Hair follicle dermal papilla cell (primary cell): Measurements from ENCODE around the gene NSD2. TPM values are rescaled to one million over a fixed set of nuclear protein-coding genes. Genes with fewer than 3 reads are reported as not detected.

Experiments
- small RNA-seq: library from RNA; depleted of rRNA; stranded (forward); fragments of <200 nt; gene quantifications from one replicate; pipeline ENCODE3, GENCODE V24; 2012
- total RNA-seq: library from RNA; depleted of rRNA; stranded (reverse); fragments of >200 nt; gene quantifications from 2 replicates; pipeline ENCODE4 v1.2.3, GENCODE V29; 2012

NSD2 gene
- 84.3 and 86.0 TPM in 2 replicates for total RNA-seq

GRCh38 chr4:1870578-1871443 lies at the start of gene NSD2:
Gene NSD2 (plus strand): TSS chr4:1871393. CDS start chr4:1900655, 29,262 bp downstream.

GRCh38 chr4:1856071-1856942 lies 14.9 kb upstream of the NSD2 start, which contains the start of gene LETM1:
Gene LETM1 (minus strand): TSS chr4:1856156. CDS start chr4:1855950, 206 bp downstream.

GRCh38 chr4:2008921-2009650 lies 137.9 kb downstream of the NSD2 start, which contains the start of gene NELFA:
Gene NELFA (minus strand): TSS chr4:2008974. CDS start chr4:2008959, 15 bp downstream.

Small RNA genes lying within 50 kb of the gene (small RNA-seq; reads per million reads assigned to genes)
- gene SCARNA22 = 2,561 reads per million, percentile 100 among the genes with 10 or more reads in this experiment

Other genes with a start within 250 kb of the NSD2 start
- 3.7 and 4.0 TPM in 2 replicates for gene FAM53A, start 187.1 kb upstream of the NSD2 start, total RNA-seq
- 38.9 and 39.2 TPM in 2 replicates for gene SLBP, start 159.1 kb upstream of the NSD2 start, total RNA-seq
- 46.7 and 49.7 TPM in 2 replicates for gene TMEM129, start 150.1 kb upstream of the NSD2 start, total RNA-seq
- 3.2 and 3.3 TPM in 2 replicates for gene TACC3, start 149.9 kb upstream of the NSD2 start, total RNA-seq
- gene FGFR3, start 78.1 kb upstream of the NSD2 start, total RNA-seq = 0.12 and 0.32 TPM in 2 replicates
- gene LETM1, start 15.2 kb upstream of the NSD2 start, total RNA-seq = 74.6 and 80.8 TPM in 2 replicates
- gene NELFA, start 137.6 kb downstream of the NSD2 start, total RNA-seq = 18.0 and 26.0 TPM in 2 replicates
- under 0.01 and 0.12 TPM in 2 replicates for gene NAT8L, start 187.9 kb downstream of the NSD2 start, total RNA-seq